GM18507 (cell line): Measurements from ENCODE around the gene IL1RAP.

Source experiments
- DNase-seq: peaks from one replicate; pipeline ENCODE4 v3.0.0; 2011; ENCODE audit warnings: low read depth; ENCODE audit not compliant: insufficient read length; ENCODE audit errors: extremely low spot score
- FAIRE-seq: peaks from 2 replicates; lab custom pipeline; 2011; peaks lifted over from hg19 to GRCh38; lab: Jason Lieb, UNC

IL1RAP gene

GRCh38 chr3:190596349-190597285 lies 82.7 kb downstream of the IL1RAP start:
- FAIRE-seq, result no peak
- DNase-seq, result no peak

GRCh38 chr3:190597291-190597690 lies 83.4 kb downstream of the IL1RAP start:
- FAIRE-seq (no peak), DNase-seq (no peak)

DNA sequence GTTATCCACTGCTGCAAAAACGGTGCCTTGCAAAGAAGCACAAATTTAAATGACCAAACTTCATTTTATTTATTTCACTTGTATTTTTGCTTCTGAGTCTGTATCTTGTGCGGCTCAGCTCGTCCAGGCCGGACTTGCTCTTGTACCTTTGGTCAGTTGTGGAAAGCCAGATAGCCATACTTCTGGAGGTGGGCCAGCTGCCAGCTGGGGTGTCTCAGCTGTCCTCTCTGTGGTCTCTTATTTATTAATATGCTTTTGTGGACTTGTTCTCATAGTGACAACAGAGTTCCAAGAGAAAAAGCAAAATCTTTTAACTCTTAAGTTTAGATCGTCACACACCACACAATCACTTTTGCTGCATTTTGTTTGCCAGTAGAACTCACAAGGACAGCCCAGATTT lies 87.7 kb downstream of the IL1RAP start:
- no peak for DNase-seq
- no peak for FAIRE-seq

DNA sequence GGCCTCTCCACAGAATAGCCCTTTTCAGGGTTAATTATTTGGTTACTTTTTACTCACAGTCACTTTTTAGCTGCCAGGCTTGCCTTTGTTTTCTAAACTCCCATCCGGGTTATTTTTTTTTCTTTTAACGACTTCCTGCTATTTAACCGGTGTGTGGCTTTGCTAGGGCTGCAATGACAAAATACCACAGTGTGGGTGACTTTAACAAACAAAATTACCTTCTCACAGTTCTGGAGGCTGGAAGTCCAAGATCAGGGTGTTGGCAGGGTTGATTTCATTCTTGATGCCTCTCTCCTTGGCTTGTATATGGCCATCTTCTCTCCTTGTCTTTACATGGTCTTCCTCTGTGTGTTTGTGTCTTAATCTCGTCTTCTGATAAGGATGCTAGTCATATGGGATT lies 91.5 kb downstream of the IL1RAP start:
- FAIRE-seq, result no peak
- DNase-seq, result no peak

- FAIRE-seq, result no peak
Measured at GRCh38 chr3:190606596-190606995, 92.7 kb downstream of the IL1RAP start.

GRCh38 chr3:190607021-190607420 lies 93.1 kb downstream of the IL1RAP start:
- FAIRE-seq (no peak), DNase-seq (no peak)

More at GRCh38 chr3:190606596-190606995, 92.7 kb downstream of the IL1RAP start:
- no peak for DNase-seq

DNA sequence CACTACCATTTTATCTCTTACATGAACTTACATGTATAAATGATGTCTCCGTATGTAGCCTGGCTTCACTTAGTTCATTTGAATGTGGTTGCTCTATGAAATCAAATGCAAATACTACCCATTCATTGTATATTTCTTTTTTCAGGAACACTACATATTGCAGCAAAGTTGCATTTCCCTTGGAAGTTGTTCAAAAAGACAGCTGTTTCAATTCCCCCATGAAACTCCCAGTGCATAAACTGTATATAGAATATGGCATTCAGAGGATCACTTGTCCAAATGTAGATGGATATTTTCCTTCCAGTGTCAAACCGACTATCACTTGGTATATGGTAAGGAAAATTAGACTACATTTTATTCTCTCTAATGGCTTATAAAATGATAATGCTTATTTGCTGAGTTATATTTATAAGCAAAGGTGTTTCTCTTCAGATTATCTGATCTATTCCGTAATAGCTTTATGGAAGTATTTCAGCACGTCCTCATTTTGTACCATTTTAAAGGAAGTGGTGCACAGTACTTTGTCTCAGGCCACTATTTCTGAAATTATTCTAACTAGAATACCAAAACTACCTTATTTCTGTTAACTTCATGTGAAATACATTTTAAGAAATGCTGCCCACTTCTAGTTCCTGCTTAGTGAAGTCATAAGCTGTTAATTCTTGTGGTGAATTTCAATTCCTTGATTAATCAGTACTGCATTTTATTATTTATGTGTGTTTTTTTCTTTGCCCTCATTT lies 95.1 kb downstream of the IL1RAP start:
- no peak for FAIRE-seq

DNA sequence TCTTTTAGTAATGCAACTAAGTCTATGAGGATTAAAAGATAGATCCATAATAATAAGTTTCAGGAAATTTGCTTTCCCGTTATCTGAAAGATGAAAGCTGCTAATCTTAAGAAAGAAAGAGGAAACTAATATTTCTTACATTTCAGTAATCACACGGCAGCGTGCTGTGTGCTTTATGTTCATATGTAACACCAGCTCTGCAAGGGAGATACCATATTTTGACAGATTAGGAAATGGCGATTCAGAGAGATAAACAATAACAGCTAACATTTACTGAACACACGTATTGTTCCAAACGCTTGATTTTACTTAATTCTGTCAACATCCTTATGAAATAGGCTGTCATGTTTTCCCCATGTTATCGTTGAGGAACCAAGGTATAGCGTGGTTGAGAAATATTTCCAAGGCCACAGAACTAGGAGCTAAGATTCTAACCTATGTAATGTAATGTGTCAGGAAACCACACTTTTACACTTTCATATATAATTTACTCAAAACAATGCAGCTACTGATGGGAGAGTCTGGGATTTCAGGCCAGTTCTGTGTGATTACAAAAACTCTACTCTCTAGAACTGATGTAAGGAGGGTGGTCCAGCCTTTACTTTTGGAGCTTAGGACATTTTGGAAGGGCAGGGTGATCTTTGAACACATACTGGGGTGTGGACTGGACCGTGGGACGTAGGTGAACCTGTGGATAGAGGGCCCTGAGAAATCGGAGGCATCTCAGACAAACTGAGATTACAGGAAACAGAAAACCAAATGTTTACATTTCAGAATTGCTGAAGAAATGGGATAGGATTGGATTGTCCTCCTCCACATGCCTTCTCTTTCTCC lies 100.6 kb downstream of the IL1RAP start:
- no peak for FAIRE-seq

More for the DNA sequence above, 95.1 kb downstream of the IL1RAP start:
- DNase-seq, result no peak

GRCh38 chr3:190615060-190615384 lies 101.1 kb downstream of the IL1RAP start:
- no peak for DNase-seq
- FAIRE-seq, result no peak

More for the DNA sequence above, 100.6 kb downstream of the IL1RAP start:
- no peak for DNase-seq

DNA sequence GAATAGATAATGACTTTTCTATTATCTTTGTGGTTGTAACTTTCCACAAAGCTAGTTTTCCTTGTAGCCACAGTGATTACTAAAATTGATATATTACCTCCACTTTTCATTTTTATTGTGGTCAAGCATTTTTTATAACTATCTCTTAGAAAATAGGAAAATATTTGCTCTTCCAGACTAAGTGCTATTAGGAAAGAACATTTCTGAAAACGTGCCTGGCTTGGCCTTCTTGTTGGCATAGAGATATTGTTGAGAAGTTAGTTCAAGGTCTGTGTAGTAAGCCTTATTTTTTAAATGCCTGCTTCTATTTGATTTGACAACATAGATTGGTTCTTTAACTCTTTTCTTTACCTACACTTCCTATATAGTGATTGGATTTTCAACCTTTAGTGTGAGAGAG lies 101.7 kb downstream of the IL1RAP start:
- no peak for FAIRE-seq
- no peak for DNase-seq

DNA sequence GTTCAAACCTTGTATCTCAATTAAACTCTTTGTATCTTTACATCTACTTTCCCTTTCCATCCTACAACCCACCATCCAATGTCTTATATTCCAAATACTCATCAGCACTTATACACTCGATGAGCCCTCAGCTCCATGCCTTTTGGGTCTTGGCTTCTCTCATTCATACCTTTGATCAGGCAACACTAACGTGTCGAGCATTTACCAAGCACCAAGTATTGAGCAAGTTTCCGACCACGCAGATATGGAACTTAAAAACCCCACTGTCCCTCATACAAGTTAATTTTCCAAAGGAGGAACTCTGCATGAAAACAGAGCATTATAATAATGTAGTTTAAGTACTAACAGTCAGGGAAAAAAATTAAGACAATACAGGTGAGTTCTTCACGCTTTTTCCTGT lies 102.8 kb downstream of the IL1RAP start:
- no peak for FAIRE-seq
- DNase-seq, result no peak

GRCh38 chr3:190617185-190617584 lies 103.3 kb downstream of the IL1RAP start:
- DNase-seq (no peak), FAIRE-seq (peak; percentile 47)

GRCh38 chr3:190618330-190619030 lies 104.6 kb downstream of the IL1RAP start:
- FAIRE-seq (peak; percentile 31), DNase-seq (no peak)

GRCh38 chr3:190619353-190619752 lies 105.5 kb downstream of the IL1RAP start:
- FAIRE-seq (no peak), DNase-seq (no peak)

- DNase-seq (no peak), FAIRE-seq (no peak)
Measured at GRCh38 chr3:190619761-190620160, 105.9 kb downstream of the IL1RAP start.

- DNase-seq (no peak), FAIRE-seq (no peak)
Measured at GRCh38 chr3:190620886-190621608, 107.2 kb downstream of the IL1RAP start.

GRCh38 chr3:190621927-190622326 lies 108.0 kb downstream of the IL1RAP start:
- no peak for FAIRE-seq
- no peak for DNase-seq

GRCh38 chr3:190624282-190624681 lies 110.4 kb downstream of the IL1RAP start:
- FAIRE-seq (no peak), DNase-seq (no peak)
